Measurements from ENCODE around the gene OVOL1.
"Not testable (repeated sequence)": the region's sequence is repeated elsewhere in the genome, so short reads cannot be mapped to it uniquely, and the experiment has no call there.

The OVOL1 gene

DNA sequence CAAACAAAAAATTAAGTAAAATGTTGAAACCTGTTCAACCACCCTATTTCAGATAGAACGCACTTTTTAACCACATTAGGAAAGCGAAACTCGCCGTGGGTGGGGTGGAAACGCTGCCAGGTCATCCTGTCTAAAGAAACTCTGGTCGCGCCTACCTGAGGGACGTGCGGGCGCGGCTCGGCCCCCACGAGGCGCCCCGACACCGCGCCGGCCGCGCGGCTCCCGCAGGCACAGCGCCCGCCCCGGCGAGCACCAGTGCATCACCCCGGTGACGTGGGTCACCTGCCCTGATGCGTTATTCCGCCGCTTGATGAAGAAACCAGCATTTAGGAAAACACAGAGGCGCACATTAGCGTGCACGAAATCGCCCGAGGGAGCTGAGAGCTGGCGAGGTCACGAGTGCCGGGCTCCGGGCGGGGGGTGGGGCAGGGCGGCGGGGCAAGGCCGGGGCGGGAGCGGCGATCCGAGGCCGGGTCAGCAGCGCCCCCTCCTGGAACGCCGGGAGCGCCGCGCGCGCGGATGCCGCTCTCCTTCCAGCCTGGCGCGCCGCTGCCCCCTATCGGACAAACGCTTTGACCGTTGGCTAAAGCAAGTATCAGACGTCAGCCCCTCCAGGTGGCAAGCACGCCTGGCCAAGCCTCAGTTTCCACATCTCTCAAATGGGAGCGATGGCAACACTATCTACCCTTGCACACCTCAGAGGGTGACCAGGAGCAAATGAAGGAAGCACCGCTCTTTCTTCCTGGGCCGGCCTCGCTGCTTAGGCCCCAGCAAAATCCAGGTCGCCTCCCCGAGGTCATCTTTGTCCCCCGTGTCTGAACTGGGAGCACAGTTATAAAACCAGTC lies 31.2 kb downstream of the OVOL1 start:
- peak; percentile 90 for DNase-seq

GRCh38 chr11:65821107-65821506 lies 34.2 kb downstream of the OVOL1 start:
- DNase-seq, result peak; percentile 63

- DNase-seq, result no peak
Measured at GRCh38 chr11:65822776-65823528, 36.1 kb downstream of the OVOL1 start.

- no peak for DNase-seq
Measured at GRCh38 chr11:65826984-65827735, 40.3 kb downstream of the OVOL1 start.

DNA sequence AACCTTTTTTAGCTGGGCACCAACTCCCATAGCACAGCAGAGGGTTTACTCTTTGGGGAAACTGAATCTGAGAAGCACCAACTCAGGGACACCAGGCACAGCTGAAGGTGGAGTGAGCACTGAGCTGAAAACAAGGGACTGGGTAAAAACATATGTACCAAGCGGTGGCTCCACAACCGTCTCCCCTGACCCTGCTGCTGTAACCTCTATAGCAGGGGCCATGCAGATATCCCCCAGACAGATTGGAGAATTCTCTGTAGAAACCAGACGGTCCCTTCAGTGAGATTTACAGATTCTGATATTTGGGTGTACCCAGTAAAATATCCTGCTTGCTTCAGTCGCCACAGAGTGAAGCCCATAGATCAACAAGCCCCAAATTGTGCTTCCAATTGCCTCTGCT lies 42.6 kb downstream of the OVOL1 start:
- DNase-seq, result no peak

DNA sequence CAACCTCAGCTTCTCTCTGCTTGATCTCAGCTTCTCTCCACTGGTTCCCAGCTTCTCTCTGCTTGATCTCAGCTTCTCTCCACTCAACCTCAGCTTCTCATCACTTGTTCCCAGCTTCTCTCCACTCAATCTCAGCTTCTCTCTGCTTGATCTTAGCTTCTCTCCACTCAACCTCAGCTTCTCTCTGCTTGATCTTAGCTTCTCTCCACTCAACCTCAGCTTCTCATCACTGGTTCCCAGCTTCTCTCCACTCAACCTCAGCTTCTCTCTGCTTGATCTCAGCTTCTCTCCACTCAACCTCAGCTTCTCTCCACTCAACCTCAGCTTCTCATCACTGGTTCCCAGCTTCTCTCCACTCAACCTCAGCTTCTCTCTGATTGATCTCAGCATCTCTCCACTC lies 45.4 kb downstream of the OVOL1 start:
- not testable (repeated sequence) for DNase-seq

DNA sequence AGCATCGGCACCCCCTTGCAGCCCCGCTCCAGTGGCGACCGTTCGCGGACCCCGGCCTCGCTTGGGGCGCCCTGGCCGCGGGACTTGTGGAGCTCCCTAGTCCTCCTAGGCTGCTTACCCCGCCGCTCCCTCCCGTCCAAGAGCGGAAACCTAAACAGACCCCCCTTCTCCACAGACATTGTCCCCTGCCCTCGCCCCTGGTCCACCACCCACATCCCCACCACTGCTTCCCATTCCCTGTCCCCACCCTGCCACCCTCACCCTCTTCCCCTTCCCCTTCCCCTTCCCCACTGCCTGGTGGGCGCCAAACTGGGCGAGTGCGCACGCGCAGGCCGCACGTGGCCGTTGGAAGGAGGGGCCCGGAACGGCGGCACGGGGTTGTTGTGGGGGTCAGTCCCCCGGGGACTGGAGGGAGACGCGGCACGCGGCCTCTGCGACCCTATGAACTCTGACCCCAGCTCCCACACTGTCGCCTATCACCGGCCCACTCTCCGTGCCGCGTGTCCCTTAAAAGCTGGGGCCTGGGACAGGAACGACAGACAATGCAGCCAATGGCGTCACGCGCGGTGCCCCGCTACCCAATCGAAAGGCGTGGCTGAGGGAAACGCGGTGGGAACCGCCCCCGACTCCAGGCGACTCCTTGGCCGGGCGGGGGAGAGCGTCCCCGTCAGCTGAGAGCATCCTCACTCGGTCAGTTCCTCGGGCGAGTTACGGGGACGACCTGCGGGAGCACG lies 46.6 kb downstream of the OVOL1 start, which contains the start of gene SNX32:
Gene SNX32 (plus strand): TSS at position 667 of the 734 bp plus-strand sequence. CDS start 103 bp downstream, outside the sequence.
- peak; percentile 94 for DNase-seq

DNA sequence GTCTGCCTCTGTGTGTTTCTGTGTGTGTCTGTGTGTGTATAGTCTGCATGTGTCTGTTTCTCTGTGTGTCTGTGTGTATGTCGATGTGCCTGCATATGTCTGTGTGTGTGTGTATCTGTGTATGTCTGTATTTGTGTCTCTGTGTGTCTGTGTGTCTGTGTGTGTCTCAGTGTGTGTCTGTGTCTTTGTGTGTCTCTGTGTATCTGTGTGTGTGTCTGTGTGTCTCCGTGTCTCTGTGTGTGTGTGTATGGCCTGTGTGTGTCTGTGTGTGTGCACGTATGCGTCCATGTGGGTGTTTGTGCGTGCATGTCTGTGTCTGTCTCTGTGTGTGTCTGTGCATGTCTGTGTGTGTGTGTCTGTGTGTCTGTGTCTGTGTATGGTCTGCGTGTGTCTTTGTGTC lies 47.3 kb downstream of the OVOL1 start:
- no peak for DNase-seq

- no peak for DNase-seq
Measured at GRCh38 chr11:65842144-65842543, 55.3 kb downstream of the OVOL1 start.

DNA sequence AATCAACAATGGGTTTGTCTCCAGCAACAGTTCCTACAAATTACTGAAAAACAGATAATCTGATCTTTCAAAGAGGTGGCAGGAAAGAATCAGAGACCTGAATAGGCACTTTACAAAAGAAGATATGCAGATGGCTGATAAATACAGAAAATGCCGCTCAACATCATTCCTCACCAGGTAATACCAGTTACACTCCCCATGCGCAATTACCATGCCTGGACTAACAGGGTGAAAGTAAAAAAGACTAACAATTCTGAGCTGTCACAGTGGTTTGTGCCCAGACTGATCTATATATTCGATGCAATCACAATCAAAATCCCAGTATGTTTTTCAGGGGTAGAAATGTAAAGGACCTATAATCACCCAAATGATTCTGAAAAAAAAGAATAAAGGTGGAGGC lies 56.9 kb downstream of the OVOL1 start:
- no peak for DNase-seq

DNA sequence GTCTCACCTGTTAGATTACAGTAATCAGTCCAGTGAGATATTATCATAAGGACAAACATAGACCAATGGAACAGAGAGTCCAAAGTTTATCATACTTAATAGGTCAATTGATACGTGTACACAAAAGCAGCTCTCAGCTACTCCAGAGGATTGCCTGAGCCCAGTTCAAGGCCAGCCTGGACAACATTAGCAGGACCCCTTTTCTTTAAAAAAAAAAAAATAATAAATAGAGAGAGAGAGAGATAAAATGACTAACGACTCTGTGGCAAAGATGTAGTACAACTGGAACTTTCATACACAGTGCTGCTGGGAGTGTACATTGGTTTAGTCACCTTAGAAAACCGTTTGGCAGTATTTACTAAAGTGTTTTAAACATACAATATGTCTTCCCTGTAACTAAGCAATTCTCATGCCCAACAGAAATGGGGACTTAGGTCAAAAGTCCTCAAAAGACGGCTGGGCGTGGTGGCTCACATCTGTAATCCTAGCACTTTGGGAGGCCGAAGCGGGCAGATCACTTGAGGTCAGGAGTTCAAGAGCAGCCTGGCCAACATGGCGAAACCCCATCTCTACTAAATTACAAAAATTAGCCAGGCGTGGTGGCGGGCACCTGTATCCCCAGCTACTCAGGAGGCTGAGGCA lies 57.5 kb downstream of the OVOL1 start:
- no peak for DNase-seq

Measured in NCI-H345 (cell line).